ENCODE measurements around the gene STOML3. TPM values are rescaled to one million over a fixed set of nuclear protein-coding genes. Genes with fewer than 3 reads are reported as not detected.
A peak's percentile ranks its signal among the peaks of the same experiment; 100 is the strongest.

STOML3 gene
- polyA plus RNA-seq, 1 of the 3 experiments (the other 2 are of a cell fraction), result not detected

GRCh38 chr13:39034085-39034484, 43.5 kb upstream of the STOML3 start:
- no peaks in the 10 kb centered on the region for H3F3A ChIP-seq (replicated peaks; ENCODE audit: insufficient read depth)
- peaks cover 83% of the 10 kb centered on the region for H3K79me2 ChIP-seq (ENCODE audit: insufficient read depth)
- no peak for DNase-seq
- no peaks in the 10 kb centered on the region for H3K9me2 ChIP-seq
- no peak for TF ChIP-seq RCOR1 (IDR thresholded peaks at IDR 0.05; ENCODE audit: low read length)
- TF ChIP-seq FOXJ3 (CRISPR knock-in tag; IDR thresholded peaks at IDR 0.05), result no peak
- no peak for TF ChIP-seq ELF1 (IDR thresholded peaks at IDR 0.05)
- no peak for TF ChIP-seq PBX3 (IDR thresholded peaks at IDR 0.05)
- no peak for TF ChIP-seq USF1 (IDR thresholded peaks at IDR 0.05; ENCODE audit: borderline replicate concordance, low read depth)
- no peak for TF ChIP-seq GATA2 (CRISPR knock-in tag; IDR thresholded peaks at IDR 0.05)
- no peak for TF ChIP-seq REST (IDR thresholded peaks at IDR 0.05; ENCODE audit: low read depth, low read length)
- TF ChIP-seq TEAD4 (IDR thresholded peaks at IDR 0.05; ENCODE audit: borderline replicate concordance, insufficient read depth), result no peak
- TF ChIP-seq NFIC (IDR thresholded peaks at IDR 0.05; ENCODE audit: borderline replicate concordance), result no peak
- TF ChIP-seq JUND (IDR thresholded peaks at IDR 0.05), result no peak
- no peak for TF ChIP-seq FOSL2 (IDR thresholded peaks at IDR 0.05; ENCODE audit: borderline replicate concordance, low read depth)
- TF ChIP-seq FOXM1 (IDR thresholded peaks at IDR 0.05; ENCODE audit: low read depth), result no peak
- no peak for TF ChIP-seq USF2 (IDR thresholded peaks at IDR 0.05; ENCODE audit: borderline replicate concordance, low read depth, low read length)
- no peak for TF ChIP-seq SIN3A (IDR thresholded peaks at IDR 0.05; ENCODE audit: borderline replicate concordance, low read depth, low read length)
- no peak for TF ChIP-seq SMC3 (IDR thresholded peaks at IDR 0.05; ENCODE audit: low read depth, low read length)
- TF ChIP-seq YY1 (IDR thresholded peaks at IDR 0.05; ENCODE audit: low read depth), result no peak
- TF ChIP-seq CTCF (IDR thresholded peaks at IDR 0.05), result no peak
- peaks cover 22% of the 10 kb centered on the region for H4K20me1 ChIP-seq (ENCODE audit: insufficient read depth)
- POLR2A ChIA-PET, result no interaction called here
- no peaks in the 10 kb centered on the region for H3K9me3 ChIP-seq
- no peak overlapping the region for H3K27ac ChIP-seq (ENCODE audit: low read depth in 2 of 2, low read length in 1 of 2)
- CTCF ChIA-PET, result interaction anchor here (1.1 kb wide), 1 partner anchor 11 kb away, joined by 3 read pairs; no protein-coding TSS in a partner anchor
- H3K27me3 ChIP-seq (ENCODE audit: insufficient read depth), result no peaks in the 10 kb centered on the region
- no peak overlapping the region for H2AFZ ChIP-seq (ENCODE audit: low read depth)
- 100% methylated on average over 1 of the region's 1 CpG for WGBS (ENCODE audit: low lambda C conversion rate)
- no peak overlapping the region for H3K9ac ChIP-seq
- H3K4me3 ChIP-seq (ENCODE audit: low read depth in 2 of 2, low read length in 1 of 2), result no peak overlapping the region
- peak overlapping the region; percentile 86; the same call in 1 of the 2 replicates for H3K4me2 ChIP-seq
- H3K36me3 ChIP-seq (replicated peaks in 1 of 2; ENCODE audit: control insufficient read depth in 1 of 2, insufficient read depth in 2 of 2, low read length in 1 of 2), result peaks cover 6 to 23% of the 10 kb centered on the region in 2 experiments
- H3K4me1 ChIP-seq (ENCODE audit: control insufficient read depth in 1 of 2, insufficient read depth in 2 of 2, low read depth in 1 of 2, low read length in 1 of 2), result peaks cover 3 to 12% of the 10 kb centered on the region in 2 experiments; a peak in 3 of 4 replicates

All from SK-N-SH (cell line).